ENCODE results near the gene KANSL1. TPM values are rescaled to one million over a fixed set of nuclear protein-coding genes. Genes with fewer than 3 reads are reported as not detected.
"Not testable (repeated sequence)": the region's sequence is repeated elsewhere in the genome, so short reads cannot be mapped to it uniquely, and the experiment has no call there.

Gene KANSL1
- total RNA-seq, 1 experiment from 2014 or later: 47.6 TPM

DNA sequence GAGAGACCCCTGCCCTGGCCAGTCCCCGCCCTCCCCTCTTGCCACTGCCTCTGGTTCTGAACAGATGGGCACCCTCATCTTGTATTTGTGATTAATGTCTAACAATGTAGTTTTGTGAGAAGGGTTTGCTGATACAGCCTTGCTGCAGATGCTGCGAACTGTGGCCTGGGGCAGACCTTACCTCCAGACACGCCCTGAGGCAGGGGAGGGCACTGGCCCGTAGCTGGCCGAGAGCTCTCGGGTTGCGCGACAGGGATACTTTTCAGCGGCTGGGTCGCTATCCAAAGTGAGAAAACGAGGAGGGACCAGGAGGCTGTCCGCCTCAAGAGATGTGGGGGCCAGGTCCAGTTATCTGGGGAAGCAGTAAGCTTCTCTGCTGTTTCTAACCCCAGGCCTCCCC is 172.2 kb downstream of the KANSL1 start:
- TF ChIP-seq EZH2 (IDR thresholded peaks at IDR 0.05; ENCODE audit: low read length, unreplicated experiment) (no peak), EZH2phosphoT487 (IDR thresholded peaks at IDR 0.05; ENCODE audit: borderline replicate concordance, low read length) (no peak)
- TF ChIP-seq, protein P1, sequence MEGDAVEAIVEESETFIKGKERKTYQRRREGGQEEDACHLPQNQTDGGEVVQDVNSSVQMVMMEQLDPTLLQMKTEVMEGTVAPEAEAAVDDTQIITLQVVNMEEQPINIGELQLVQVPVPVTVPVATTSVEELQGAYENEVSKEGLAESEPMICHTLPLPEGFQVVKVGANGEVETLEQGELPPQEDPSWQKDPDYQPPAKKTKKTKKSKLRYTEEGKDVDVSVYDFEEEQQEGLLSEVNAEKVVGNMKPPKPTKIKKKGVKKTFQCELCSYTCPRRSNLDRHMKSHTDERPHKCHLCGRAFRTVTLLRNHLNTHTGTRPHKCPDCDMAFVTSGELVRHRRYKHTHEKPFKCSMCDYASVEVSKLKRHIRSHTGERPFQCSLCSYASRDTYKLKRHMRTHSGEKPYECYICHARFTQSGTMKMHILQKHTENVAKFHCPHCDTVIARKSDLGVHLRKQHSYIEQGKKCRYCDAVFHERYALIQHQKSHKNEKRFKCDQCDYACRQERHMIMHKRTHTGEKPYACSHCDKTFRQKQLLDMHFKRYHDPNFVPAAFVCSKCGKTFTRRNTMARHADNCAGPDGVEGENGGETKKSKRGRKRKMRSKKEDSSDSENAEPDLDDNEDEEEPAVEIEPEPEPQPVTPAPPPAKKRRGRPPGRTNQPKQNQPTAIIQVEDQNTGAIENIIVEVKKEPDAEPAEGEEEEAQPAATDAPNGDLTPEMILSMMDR (conservative IDR thresholded peaks at IDR 0.05; ENCODE audit: low read depth, low read length): no peak
- POLR2A ChIA-PET (ENCODE audit: unreplicated experiment): no interaction called here
- no TSS peak for BruUV-seq (replicated peaks)
- ATAC-seq: no peak
- Histone ChIP-seq H3K9ac (ENCODE audit: low read length) (no peak overlapping the region), H2AFZ (ENCODE audit: low read length) (no peak overlapping the region), H3K79me2 (ENCODE audit: low read length) (no peaks in the 10 kb centered on the region), H3K9me2 (replicated peaks; ENCODE audit: low read length) (no peaks in the 10 kb centered on the region), H3K36me3 (ENCODE audit: low read depth, low read length) (peaks cover 4% of the 10 kb centered on the region), H3K27me3 (ENCODE audit: low read length) (no peaks in the 10 kb centered on the region), H3F3A (ENCODE audit: low read length, unreplicated experiment) (no peaks in the 10 kb centered on the region), H3K27ac (ENCODE audit: low read length) (no peak overlapping the region), H3K4me3 (ENCODE audit: low read length) (no peak overlapping the region), H3K4me2 (ENCODE audit: low read length) (no peak overlapping the region), H3K9me3 (ENCODE audit: low read length) (no peaks in the 10 kb centered on the region), H4K20me1 (ENCODE audit: low read length) (no peaks in the 10 kb centered on the region), H3K4me1 (ENCODE audit: insufficient read depth, low read length) (no peaks in the 10 kb centered on the region)
- intact Hi-C loops (cut with micrococcal nuclease): no loop called here
- no peak for DNase-seq
- CTCF ChIA-PET: no interaction called here

DNA sequence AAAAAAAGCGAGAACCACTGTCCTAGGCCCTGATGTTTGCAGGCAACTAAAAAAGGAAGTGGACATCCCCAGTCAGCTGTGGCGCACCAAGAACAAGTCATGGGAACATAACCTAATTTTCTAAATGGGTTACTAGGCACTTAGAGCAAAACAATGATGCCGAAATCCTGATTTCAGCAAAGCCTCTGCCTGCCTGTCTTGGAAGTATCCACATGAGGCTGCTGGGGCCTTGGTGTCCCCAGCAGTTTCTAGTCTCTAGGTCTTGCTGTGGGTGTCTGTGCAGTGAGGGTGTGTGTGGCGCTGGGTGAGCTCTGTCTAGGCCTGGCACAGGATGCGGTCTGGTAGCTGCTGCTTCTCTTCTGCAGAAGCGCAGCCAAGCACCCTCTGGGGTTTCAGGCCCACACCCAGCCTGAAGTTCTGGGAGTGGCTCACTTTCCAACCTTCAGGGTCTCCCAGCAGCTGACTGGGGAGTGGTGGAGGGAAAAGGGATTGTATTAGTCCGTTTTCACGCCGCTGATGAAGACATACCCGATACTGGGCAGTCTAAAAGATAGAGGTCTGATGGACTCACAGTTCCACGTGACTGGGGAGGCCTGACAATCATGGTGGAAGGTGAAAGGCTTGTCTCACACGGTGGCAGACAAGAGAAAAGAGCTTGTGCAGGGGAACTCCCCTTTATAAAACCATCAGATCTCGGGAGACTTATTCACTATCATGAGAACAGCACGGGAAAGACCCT is 173.0 kb downstream of the KANSL1 start:
- no peaks in the 10 kb centered on the region for H3K9me3 ChIP-seq (ENCODE audit: low read length)
- POLR2A ChIA-PET (ENCODE audit: unreplicated experiment): no interaction called here
- no peak overlapping the region for H3K27ac ChIP-seq (ENCODE audit: low read length)

DNA sequence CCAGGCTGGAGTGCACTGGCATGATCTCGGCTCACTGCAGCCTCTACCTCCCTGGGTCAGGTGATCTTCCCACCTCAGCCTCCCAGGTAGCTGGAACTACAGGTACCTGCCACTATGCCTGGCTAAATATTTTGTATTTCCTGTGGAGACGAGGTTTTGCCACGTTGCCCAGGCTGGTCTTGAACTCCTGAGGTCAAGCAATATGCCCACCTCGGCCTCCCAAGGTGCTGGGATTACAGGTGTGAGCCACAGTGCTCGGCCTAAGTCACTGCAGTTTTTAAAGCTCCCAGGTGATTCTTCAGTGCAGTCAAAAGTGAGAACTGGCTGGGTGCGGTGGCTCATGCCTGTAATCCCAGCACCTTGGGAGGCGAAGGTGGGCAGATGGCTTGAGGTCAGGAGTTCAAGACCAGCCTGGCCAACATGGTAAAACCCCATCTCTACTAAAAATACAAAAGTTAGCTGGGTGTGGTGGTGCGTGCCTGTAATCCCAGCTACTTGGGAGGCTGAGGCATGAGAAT is 173.8 kb downstream of the KANSL1 start:
- intact Hi-C loops (cut with micrococcal nuclease): not testable (repeated sequence)

More for the DNA sequence above, 173.0 kb downstream of the KANSL1 start:
- H3K79me2 ChIP-seq (ENCODE audit: low read length): no peaks in the 10 kb centered on the region
- no peaks in the 10 kb centered on the region for H3K27me3 ChIP-seq (ENCODE audit: low read length)
- TF ChIP-seq, protein P1 (conservative IDR thresholded peaks at IDR 0.05; ENCODE audit: low read depth, low read length): no peak
- TF ChIP-seq EZH2phosphoT487 (IDR thresholded peaks at IDR 0.05; ENCODE audit: borderline replicate concordance, low read length): no peak
- TF ChIP-seq EZH2 (IDR thresholded peaks at IDR 0.05; ENCODE audit: low read length, unreplicated experiment): no peak
- H3F3A ChIP-seq (ENCODE audit: low read length, unreplicated experiment): no peaks in the 10 kb centered on the region
- no peak overlapping the region for H3K4me3 ChIP-seq (ENCODE audit: low read length)
- H3K36me3 ChIP-seq (ENCODE audit: low read depth, low read length): peaks cover 4% of the 10 kb centered on the region
- DNase-seq (no peak), ATAC-seq (no peak)
- no TSS peak for BruUV-seq (replicated peaks)
- H3K4me2 ChIP-seq (ENCODE audit: low read length): no peak overlapping the region
- H3K4me1 ChIP-seq (ENCODE audit: insufficient read depth, low read length): no peaks in the 10 kb centered on the region
- no peaks in the 10 kb centered on the region for H3K9me2 ChIP-seq (replicated peaks; ENCODE audit: low read length)
- intact Hi-C loops (cut with micrococcal nuclease): no loop called here
- no peaks in the 10 kb centered on the region for H4K20me1 ChIP-seq (ENCODE audit: low read length)
- H3K9ac ChIP-seq (ENCODE audit: low read length): no peak overlapping the region
- CTCF ChIA-PET: no interaction called here
- no peak overlapping the region for H2AFZ ChIP-seq (ENCODE audit: low read length)

More for the DNA sequence above, 173.8 kb downstream of the KANSL1 start:
- H3K9me3 ChIP-seq (ENCODE audit: low read length); H3K36me3 ChIP-seq (ENCODE audit: low read depth, low read length); H3K27ac ChIP-seq (ENCODE audit: low read length); BruUV-seq (replicated peaks); H4K20me1 ChIP-seq (ENCODE audit: low read length); H3K27me3 ChIP-seq (ENCODE audit: low read length); CTCF ChIA-PET; H3K4me1 ChIP-seq (ENCODE audit: insufficient read depth, low read length); ATAC-seq; DNase-seq; H3K9ac ChIP-seq (ENCODE audit: low read length); H3K4me2 ChIP-seq (ENCODE audit: low read length); H2AFZ ChIP-seq (ENCODE audit: low read length); H3F3A ChIP-seq (ENCODE audit: low read length, unreplicated experiment); H3K9me2 ChIP-seq (replicated peaks; ENCODE audit: low read length); H3K79me2 ChIP-seq (ENCODE audit: low read length); POLR2A ChIA-PET (ENCODE audit: unreplicated experiment); H3K4me3 ChIP-seq (ENCODE audit: low read length): not testable (repeated sequence)

Measured in PC-3 (cell line).